Breast epithelium (tissue), 3 donors: Measurements from ENCODE around the gene TEAD4.

Experiments
- CTCF ChIP-seq, 3 donors: fragments of 450-650 bp; IDR thresholded peaks; one replicate each; pipeline ENCODE4 v1.5.1; 2016 to 2017; ENCODE audit warnings: antibody characterized with exemption in 3 of 3, mild to moderate bottlenecking in 3 of 3, moderate library complexity in 3 of 3
- POLR2A ChIP-seq: fragments of 450-650 bp; IDR thresholded peaks from one replicate; pipeline ENCODE4 v1.6.1; 2016; ENCODE audit warnings: antibody characterized with exemption, mild to moderate bottlenecking, moderate library complexity

GRCh38 chr12:3055026-3055703, 96.0 kb downstream of the TEAD4 start:
- TF ChIP-seq POLR2A (no peak), CTCF (IDR thresholded peaks at IDR 0.05) (no peak)
